H9 (cell line): Measurements from ENCODE around the gene KCNMA1. TPM values are rescaled to one million over a fixed set of nuclear protein-coding genes. Genes with fewer than 3 reads are reported as not detected.

Experiments used
- DNase-seq: peaks from one replicate; pipeline ENCODE4 v3.0.0-alpha.2; 2017
- H2AFZ ChIP-seq: one replicate; pipeline ENCODE4 v1.6.1; 2013; ENCODE audit warnings: mild to moderate bottlenecking, low read length, control low read depth, moderate library complexity
- H2AK5ac ChIP-seq: 2 replicates; pipeline ENCODE4 v1.6.1; 2013; ENCODE audit warnings: low read length, control low read depth, mixed read lengths; ENCODE audit not compliant: insufficient read length
- H2BK120ac ChIP-seq: one replicate; pipeline ENCODE4 v1.6.1; 2013; ENCODE audit warnings: low read depth, mild to moderate bottlenecking, low read length, control low read depth, inconsistent platforms; ENCODE audit not compliant: poor library complexity, severe bottlenecking
- H2BK12ac ChIP-seq: 2 replicates; pipeline ENCODE4 v1.6.1; 2013; ENCODE audit warnings: low read length, control low read depth, mixed read lengths, low read depth; ENCODE audit not compliant: insufficient read length
- H2BK15ac ChIP-seq: 2 replicates; pipeline ENCODE4 v1.6.1; 2013; ENCODE audit warnings: low read depth, low read length, control low read depth
- H2BK20ac ChIP-seq: one replicate; pipeline ENCODE4 v1.6.1; 2013; ENCODE audit warnings: low read depth, mild to moderate bottlenecking, low read length, control low read depth, inconsistent platforms; ENCODE audit not compliant: poor library complexity, severe bottlenecking
- H2BK5ac ChIP-seq: 2 replicates; pipeline ENCODE4 v1.6.1; 2013; ENCODE audit warnings: low read length, control low read depth, mixed read lengths; ENCODE audit not compliant: insufficient read length
- H3K14ac ChIP-seq: 2 replicates; pipeline ENCODE4 v1.6.1; 2013; ENCODE audit warnings: low read length, control low read depth; ENCODE audit not compliant: insufficient read depth
- H3K18ac ChIP-seq: 2 replicates; pipeline ENCODE4 v1.6.1; 2013; ENCODE audit warnings: low read depth, mild to moderate bottlenecking, mixed read lengths, low read length, control low read depth; ENCODE audit not compliant: insufficient read length
- H3K23ac ChIP-seq: 2 replicates; pipeline ENCODE4 v1.6.1; 2013; ENCODE audit warnings: low read length, control low read depth, mixed read lengths, low read depth; ENCODE audit not compliant: insufficient read length
- H3K23me2 ChIP-seq: 2 replicates; pipeline ENCODE4 v1.6.1; 2013; ENCODE audit warnings: low read depth, mild to moderate bottlenecking, mixed read lengths, low read length, control low read depth; ENCODE audit not compliant: insufficient read length, poor library complexity, severe bottlenecking
- H3K27ac ChIP-seq: 2 replicates; pipeline ENCODE4 v1.5.1; 2013; ENCODE audit warnings: low read length, control low read depth, mixed read lengths, low read depth; ENCODE audit not compliant: insufficient read length
- H3K27me3 ChIP-seq: 2 replicates; pipeline ENCODE4 v1.6.1; 2013; ENCODE audit warnings: low read length, control low read depth, inconsistent platforms; ENCODE audit not compliant: insufficient read depth
- H3K4ac ChIP-seq: 2 replicates; pipeline ENCODE4 v1.6.1; 2013; ENCODE audit warnings: low read depth, mild to moderate bottlenecking, control low read depth, inconsistent platforms, low read length, moderate library complexity
- H3K4me1 ChIP-seq: 2 replicates; pipeline ENCODE4 v1.6.1; 2013; ENCODE audit warnings: low read length, control low read depth, inconsistent platforms; ENCODE audit not compliant: insufficient read depth
- H3K4me2 ChIP-seq: 2 replicates; pipeline ENCODE4 v1.6.1; 2013; ENCODE audit warnings: low read length, control low read depth, mixed read lengths; ENCODE audit not compliant: insufficient read length, insufficient read depth
- H3K56ac ChIP-seq: 2 replicates; pipeline ENCODE4 v1.6.1; 2013; ENCODE audit warnings: low read depth, mild to moderate bottlenecking, mixed read lengths, low read length, control low read depth; ENCODE audit not compliant: insufficient read length
- H3K79me1 ChIP-seq: 2 replicates; pipeline ENCODE4 v1.6.1; 2013; ENCODE audit warnings: low read depth, mild to moderate bottlenecking, moderate library complexity, low read length, control low read depth, inconsistent platforms; ENCODE audit not compliant: insufficient read depth, poor library complexity, severe bottlenecking
- H3K79me2 ChIP-seq: 2 replicates; pipeline ENCODE4 v1.6.1; 2013; ENCODE audit warnings: low read length, control low read depth, inconsistent platforms; ENCODE audit not compliant: insufficient read depth
- H3K9ac ChIP-seq: 2 replicates; pipeline ENCODE4 v1.6.1; 2013; ENCODE audit warnings: low read length, control low read depth, mixed read lengths; ENCODE audit not compliant: insufficient read length; ENCODE audit errors: extremely low read depth
- H3K9me3 ChIP-seq: one replicate; pipeline ENCODE4 v1.6.1; 2013; ENCODE audit warnings: low read depth, low read length, inconsistent platforms; ENCODE audit not compliant: control insufficient read depth
- H3T11ph ChIP-seq: one replicate; pipeline ENCODE4 v1.6.1; 2013; ENCODE audit warnings: mild to moderate bottlenecking, low read length, control low read depth, inconsistent platforms
- H4K20me1 ChIP-seq: one replicate; pipeline ENCODE4 v1.6.1; 2013; ENCODE audit not compliant: control insufficient read depth, insufficient read length, insufficient read depth
- H4K5ac ChIP-seq: 2 replicates; pipeline ENCODE4 v1.6.1; 2013; ENCODE audit warnings: low read depth, mild to moderate bottlenecking, mixed read lengths, low read length, control low read depth; ENCODE audit not compliant: insufficient read length
- H4K8ac ChIP-seq: replicated peaks from 2 replicates; pipeline ENCODE4 v1.6.1; 2013; ENCODE audit warnings: low read length, control low read depth, mixed read lengths, low read depth; ENCODE audit not compliant: insufficient read length
- H4K91ac ChIP-seq: 2 replicates; pipeline ENCODE4 v1.6.1; 2013; ENCODE audit warnings: low read depth, mild to moderate bottlenecking, moderate library complexity, mixed read lengths, low read length, control low read depth; ENCODE audit not compliant: insufficient read length
- H3K27ac Mint-ChIP-seq, 3 experiments: 2 replicates in 2 of 3; 3 replicates in 1 of 3; pipeline ENCODE4 v1.8.0; 2020 to 2021; ENCODE audit warnings: mixed read lengths in 3 of 3, mild to moderate bottlenecking in 1 of 3, moderate library complexity in 1 of 3
- H3K27me3 Mint-ChIP-seq: 2 replicates; pipeline ENCODE4 v1.8.0; 2021; ENCODE audit warnings: low read depth, mild to moderate bottlenecking, moderate library complexity, mixed read lengths
- H3K36me3 Mint-ChIP-seq, 3 experiments: 2 replicates in 2 of 3; 3 replicates in 1 of 3; pipeline ENCODE4 v1.8.0; 2020 to 2021; ENCODE audit warnings: low read depth in 3 of 3, mixed read lengths in 3 of 3; ENCODE audit not compliant: insufficient read depth in 1 of 3
- H3K4me1 Mint-ChIP-seq, 2 experiments: 2 replicates each; pipeline ENCODE4 v1.8.0; 2020; ENCODE audit warnings: mixed read lengths in 2 of 2
- H3K4me3 Mint-ChIP-seq, 2 experiments: 2 replicates in 1 of 2; 3 replicates in 1 of 2; pipeline ENCODE4 v1.8.0; 2020 to 2021; ENCODE audit warnings: mild to moderate bottlenecking in 2 of 2, mixed read lengths in 2 of 2, moderate library complexity in 1 of 2
- H3K9me3 Mint-ChIP-seq, 2 experiments: 2 replicates in 1 of 2; 3 replicates in 1 of 2; pipeline ENCODE4 v1.8.0; 2020; ENCODE audit warnings: mild to moderate bottlenecking in 2 of 2, mixed read lengths in 2 of 2, moderate library complexity in 1 of 2
- CTCF ChIP-seq: fragments of 200-600 bp; sonication (generic); conservative IDR thresholded peaks from 3 replicates; pipeline ENCODE4 v1.8.0; 2021; ENCODE audit warnings: antibody characterized with exemption, mild to moderate bottlenecking
- WGBS: extraction: QIAGEN DNeasy Blood & Tissue Kit; methylation state at CpG from one replicate; pipeline ENCODE4 v1.1.7; 2013; ENCODE audit warnings: missing lambda C conversion rate, low lambda C conversion rate, mixed read lengths; ENCODE audit not compliant: insufficient read length; ENCODE audit errors: extremely low coverage; 5-methylcytosine and 5-hydroxymethylcytosine counted together
- total RNA-seq: library from RNA; stranded (reverse); gene quantifications from 2 replicates; pipeline ENCODE4 v1.2.1, GENCODE V29; 2021

Gene KCNMA1
- total RNA-seq, 1 experiment from 2014 or later, result 2.0 TPM

GRCh38 chr10:77268721-77269120, 368.9 kb downstream of the KCNMA1 start:
- Histone ChIP-seq H2AFZ (no peak overlapping the region), H4K91ac (no peak overlapping the region), H2AK5ac (no peak overlapping the region), H3T11ph (no peak overlapping the region), H4K8ac (no peak overlapping the region), H3K27me3 (no peaks in the 10 kb centered on the region), H4K5ac (no peak overlapping the region), H3K9ac (no peak overlapping the region), H3K79me2 (no peaks in the 10 kb centered on the region), H2BK15ac (no peak overlapping the region), H3K56ac (no peak overlapping the region), H3K9me3 (no peaks in the 10 kb centered on the region), H2BK120ac (no peak overlapping the region), H3K79me1 (no peaks in the 10 kb centered on the region), H3K23ac (no peak overlapping the region), H3K4ac (no peak overlapping the region), H3K4me1 (no peaks in the 10 kb centered on the region), H2BK12ac (no peak overlapping the region), H3K18ac (no peak overlapping the region), H2BK5ac (no peak overlapping the region), H3K23me2 (no peaks in the 10 kb centered on the region), H3K4me2 (no peak overlapping the region), H2BK20ac (no peak overlapping the region), H3K14ac (no peak overlapping the region), H4K20me1 (no peaks in the 10 kb centered on the region), H3K27ac (no peak overlapping the region)
- TF ChIP-seq CTCF, result no peak
- no peaks in the 10 kb centered on the region for H3K9me3 Mint-ChIP-seq
- H3K27ac Mint-ChIP-seq, result no peak overlapping the region
- H3K27me3 Mint-ChIP-seq, result peaks cover 3% of the 10 kb centered on the region
- no CpG with 5 or more reads among the region's 4 CpGs for WGBS
- peaks cover 0 to 1% of the 10 kb centered on the region in 2 experiments; a peak in 1 of 4 replicates for H3K4me1 Mint-ChIP-seq
- no peaks in the 10 kb centered on the region for H3K36me3 Mint-ChIP-seq
- H3K4me3 Mint-ChIP-seq, result no peak overlapping the region
- DNase-seq, result no peak
